Activated effector memory CD4-positive, alpha-beta T cell treated with Interleukin-2 at 50 U/mL for 16 hours (primary cell): ENCODE results near the gene RAB24.

ENCODE experiments used
- DNase-seq: peaks from one replicate; pipeline ENCODE4 v3.0.0-alpha.2; 2020

Gene RAB24

DNA sequence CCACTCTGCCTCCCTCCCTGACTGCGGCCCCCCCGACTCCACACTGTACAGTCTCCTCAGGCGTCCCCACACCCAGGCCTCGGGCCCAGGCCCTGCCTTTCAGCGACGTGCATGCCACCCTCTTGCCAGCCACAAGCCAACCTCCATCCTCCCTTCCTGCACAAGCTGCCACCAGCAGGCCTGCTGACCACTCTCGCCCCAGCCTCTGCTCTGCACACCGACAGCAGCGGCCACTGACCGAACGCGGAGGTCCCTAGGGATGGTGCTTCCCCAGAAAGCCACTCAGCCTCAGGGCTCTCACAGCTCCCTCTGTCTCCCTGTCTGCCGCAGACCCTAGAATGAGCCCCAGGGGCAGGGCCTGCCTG, 29.4 kb upstream of the RAB24 start:
- no peak for DNase-seq

DNA sequence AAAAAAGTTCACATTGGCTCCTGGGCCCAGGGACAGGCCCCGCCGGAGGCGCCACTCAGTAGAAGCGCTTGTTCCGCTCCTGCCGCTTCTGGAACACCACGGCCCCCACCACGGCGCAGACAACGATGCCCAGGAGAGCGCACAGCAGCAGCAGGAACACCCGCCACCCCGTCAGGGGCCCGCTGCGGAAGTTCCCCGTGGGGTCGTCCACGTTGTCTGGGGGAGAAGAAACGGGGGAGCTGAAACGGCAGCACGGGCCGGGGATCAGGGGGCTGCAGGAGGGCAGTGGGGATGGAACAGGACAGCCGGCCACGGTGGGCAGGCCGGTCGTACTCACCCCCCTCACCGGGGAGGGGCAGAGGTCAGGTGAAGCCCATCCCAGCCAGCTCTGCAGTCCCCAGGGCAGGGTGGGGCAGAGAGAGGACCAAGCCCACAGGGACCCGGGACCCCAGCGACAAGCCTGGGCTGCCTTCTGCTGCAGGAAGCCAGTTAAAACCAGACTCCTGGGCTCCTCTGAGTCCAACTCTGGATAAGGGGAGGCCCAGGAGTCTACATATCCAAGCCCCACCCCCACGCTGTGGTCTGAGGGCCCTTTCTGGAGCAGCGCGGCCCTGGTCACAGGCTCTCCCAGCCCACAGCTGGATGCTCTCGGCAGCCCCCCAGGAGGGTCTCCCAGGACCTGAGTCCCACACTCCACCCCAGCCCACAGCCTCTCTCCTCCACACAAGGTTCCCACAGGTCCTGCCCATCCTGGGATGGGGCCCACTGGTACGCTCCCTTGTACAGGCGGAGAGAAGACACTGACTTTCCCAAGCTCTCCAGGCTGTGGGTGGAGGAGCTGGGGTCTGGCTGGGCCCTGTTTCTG, 28.7 kb upstream of the RAB24 start:
- DNase-seq: no peak

DNA sequence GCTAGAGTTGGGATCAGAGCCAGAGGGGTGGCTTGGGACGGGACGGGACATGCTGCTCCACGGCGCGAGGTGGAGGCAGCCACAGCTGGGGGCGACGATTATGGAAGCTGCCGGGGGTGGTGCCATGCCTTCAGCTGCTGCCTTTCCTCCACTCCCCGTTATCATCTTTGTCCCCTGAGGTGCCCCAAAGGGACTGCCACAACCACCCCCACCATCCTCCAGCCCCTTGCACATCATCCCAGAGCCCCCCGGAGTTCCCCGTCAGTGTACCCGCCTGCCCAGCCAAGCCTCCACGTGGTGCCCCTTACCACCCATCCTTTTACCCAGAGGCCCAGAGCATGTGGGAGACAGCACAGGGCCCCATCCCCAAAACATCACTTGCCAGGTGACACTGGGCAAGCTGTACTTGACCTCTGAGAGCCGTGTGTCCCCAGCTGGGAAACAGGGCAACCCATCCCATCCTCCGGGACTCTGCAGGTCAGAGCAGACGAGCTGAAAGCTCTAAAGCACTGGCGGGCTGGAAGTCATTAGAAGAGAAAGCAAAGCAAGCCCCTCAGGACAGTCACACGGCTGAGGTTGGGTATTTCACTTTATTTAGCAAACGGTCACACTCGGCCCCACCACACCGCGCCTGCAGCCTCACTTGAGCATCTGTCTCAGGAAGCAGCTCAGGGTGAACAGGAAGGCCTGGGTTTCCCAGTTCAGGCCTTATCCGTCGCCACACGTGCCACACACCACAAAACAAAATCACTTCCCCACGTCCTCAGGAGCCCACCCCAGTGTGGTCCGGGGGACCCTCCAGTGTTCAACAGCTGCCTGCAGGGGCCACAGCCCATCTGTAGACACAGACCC, 27.7 kb upstream of the RAB24 start:
- DNase-seq: no peak

- DNase-seq: no peak
Observed at GRCh38 chr5:177329883-177330282, 26.4 kb upstream of the RAB24 start.

GRCh38 chr5:177328545-177329231, 25.2 kb upstream of the RAB24 start:
- DNase-seq: no peak

DNA sequence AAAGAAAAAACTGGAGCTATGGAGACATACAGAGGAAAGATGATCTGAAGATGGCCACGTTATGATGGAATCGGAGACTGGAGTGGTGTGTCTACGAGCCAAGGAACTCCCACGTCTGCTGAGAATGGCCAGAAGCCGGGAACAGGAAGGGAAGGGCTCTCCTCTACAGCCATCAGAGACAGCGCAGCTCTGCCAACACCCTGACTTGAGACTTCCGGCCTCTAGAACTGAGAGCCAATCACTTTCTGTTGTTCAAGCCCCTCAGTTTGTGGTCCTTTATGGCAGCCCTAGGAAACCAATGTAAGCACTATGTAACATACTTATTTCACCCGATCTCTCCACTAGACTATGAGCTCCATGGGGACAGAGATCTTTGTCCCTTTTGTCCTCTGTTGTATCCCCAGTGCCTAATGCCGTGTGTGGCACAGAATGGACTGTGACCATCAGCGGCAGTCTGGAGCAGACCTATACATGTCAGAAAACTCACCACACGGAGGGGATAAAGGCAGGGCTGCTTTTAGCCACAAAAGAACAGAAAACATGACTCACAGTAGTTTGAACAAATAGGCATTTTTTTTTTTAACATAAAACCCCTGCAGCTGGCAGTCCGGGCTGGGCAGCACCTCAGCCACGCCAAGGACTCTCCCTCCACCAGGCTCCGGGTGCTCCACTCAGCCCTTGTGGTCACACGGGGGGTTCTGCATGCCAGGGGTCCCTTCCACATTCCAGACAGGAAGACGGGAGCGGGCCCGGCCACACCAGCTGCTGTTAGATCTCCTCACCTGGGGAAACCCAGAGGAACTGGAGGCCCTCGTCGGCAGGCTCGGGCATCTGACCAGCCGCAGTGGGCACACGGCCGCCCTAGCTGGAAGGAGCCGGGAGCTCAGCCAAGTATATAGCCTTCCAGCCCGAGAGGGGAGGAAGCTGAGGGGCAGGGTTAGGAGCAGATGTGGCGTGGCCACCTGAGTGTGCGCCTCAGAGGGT, 24.3 kb upstream of the RAB24 start:
- DNase-seq: no peak

DNA sequence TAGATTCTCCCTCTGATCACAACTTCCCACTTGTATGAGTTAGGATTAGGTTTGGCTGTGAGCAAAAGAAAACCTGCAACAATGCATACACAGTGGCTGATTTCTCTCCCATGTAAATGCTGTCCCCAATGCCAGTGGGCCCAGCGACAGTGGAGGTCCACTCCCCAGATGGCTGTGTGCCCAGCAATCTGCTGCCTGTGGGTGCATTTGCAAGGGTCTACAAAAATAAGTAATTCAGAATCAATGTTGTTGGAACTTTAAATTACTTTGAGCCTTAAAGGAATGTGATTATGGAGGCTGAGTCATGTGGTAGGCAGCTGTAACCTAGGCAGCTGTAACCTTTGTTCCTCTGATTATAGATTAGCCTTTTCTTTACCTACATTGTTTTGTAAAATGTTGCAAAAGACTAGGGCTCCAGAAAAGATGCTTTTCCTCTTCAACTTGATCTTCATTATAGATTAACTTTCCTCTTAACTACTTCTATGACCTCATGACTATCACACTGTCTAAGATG, 22.4 kb upstream of the RAB24 start:
- no peak for DNase-seq

GRCh38 chr5:177320879-177321278, 17.4 kb upstream of the RAB24 start:
- no peak for DNase-seq

- no peak for DNase-seq
Observed at GRCh38 chr5:177319913-177320588, 16.5 kb upstream of the RAB24 start.

GRCh38 chr5:177317959-177318377, 14.4 kb upstream of the RAB24 start:
- peak; percentile 63 for DNase-seq

DNA sequence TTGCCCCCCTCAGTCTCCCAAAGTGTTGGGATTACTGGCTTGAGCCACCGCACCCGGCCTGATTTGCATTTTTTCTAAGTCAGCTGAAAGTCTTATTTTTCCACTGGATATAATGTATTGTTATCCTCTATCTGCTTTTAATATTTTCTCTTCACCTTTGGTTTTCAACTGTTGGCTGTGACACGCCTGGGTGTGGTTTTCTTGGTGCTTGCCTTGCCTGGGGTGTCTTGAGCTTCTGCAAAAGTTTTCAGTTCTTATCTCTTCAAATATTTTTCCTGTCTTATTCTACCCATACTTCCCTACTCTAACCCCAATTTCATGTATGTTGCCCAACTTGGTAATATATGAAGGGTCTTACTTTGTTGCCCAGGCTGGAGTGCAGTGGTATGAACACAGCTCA, 12.5 kb upstream of the RAB24 start:
- DNase-seq: no peak

DNA sequence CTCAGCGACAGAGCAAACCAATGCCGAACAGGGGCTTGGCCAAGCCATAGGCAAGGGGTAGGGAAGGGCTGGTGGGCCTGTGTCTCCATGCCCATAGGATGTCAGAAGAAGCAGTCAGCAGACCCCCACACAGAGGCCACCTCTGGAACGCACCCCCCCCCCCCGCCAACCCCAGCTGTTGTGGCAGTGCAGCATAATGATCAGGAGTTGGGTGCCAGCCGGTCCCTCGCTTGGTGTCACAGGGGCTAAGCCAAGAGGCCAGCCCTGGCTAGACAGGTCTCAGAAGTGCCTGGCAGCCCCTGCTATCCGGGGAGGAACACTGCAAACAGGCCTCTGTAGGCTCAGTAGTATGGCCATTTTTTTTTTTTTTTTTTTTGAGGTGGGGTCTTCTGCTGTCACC, 11.9 kb upstream of the RAB24 start:
- no peak for DNase-seq

GRCh38 chr5:177314376-177315342, 11.1 kb upstream of the RAB24 start:
- DNase-seq: no peak

DNA sequence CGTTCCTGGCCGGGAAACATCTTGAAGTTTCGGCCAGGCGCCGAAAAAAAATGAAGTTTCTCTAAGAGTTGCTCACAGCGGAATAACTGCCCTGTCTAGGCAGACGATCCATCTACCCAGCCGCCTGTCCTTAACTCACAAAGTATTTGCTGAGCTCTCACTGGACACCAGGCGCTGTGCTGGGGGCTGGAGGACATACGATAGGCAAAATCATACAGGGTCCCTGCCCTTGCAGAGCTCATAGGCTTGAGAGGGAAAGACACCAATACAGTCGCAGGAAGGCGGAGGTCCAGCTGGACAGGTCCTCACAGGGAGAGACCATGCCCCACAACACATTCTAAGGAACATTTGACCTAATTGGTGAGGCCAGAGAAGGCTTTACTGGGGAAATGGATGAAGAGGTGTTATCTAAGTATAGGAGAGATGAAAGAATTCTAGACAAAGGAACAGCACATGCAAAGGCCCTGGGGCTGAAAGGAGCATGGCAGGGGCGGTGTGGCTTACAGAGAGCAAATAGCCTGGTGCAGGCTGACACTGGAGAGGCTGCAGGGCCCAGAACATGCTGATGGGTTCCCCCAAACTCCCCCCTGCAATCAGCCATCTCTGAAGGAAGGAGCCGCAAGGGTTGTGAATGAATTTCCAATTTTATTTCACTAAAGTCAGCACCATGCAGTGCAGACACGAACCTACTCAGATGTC, 10.2 kb upstream of the RAB24 start:
- no peak for DNase-seq

DNA sequence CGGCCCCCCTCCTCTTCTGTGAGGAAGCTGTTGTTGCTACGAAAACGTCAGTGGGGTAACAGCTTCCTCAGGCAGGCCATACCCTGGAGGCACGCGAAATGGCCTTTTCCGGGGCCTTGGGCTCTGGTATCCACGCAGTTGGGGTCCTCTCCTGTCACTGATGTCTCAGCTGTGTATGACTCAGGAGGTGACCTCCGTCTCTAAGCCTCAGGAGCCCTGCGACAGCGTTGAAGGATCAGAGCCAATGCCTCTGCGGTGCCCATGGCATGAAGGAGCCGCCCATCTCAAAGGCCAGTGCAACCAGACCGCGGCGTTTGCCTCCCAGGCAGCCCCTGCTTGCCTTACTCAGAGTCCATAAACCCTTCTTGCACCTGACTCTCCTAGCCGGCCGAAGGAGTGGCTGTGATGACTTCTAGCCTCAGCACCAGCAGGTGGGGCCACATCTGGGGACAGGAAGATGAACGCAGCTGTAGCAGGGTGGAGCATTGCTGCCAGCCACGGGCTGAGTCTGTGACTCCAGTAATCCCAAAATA, 9.2 kb upstream of the RAB24 start:
- no peak for DNase-seq

- peak; percentile 91 for DNase-seq
Observed at GRCh38 chr5:177311723-177312648, 8.5 kb upstream of the RAB24 start, which contains the start of gene MXD3. Gene MXD3, minus strand, starts transcription at chr5:177311898. Its CDS starts 68 bp downstream, at chr5:177311830.

DNA sequence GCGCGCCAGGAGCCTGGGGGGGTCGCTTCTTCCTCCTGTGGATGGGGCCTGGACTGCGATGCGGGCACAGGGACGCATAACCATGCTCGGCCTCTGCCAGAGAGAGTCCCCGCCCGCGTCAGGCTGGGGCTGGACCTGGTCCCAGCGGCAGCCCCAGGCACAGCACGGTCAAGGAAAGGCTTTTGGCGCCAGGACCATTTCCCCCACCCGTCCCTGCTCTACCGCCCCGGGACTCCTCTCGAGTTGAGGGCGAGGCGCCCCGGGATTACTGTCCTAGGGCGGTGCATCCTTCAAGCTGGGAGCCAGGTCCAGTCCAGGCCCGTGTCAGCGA, 7.8 kb upstream of the RAB24 start:
- DNase-seq: no peak

DNA sequence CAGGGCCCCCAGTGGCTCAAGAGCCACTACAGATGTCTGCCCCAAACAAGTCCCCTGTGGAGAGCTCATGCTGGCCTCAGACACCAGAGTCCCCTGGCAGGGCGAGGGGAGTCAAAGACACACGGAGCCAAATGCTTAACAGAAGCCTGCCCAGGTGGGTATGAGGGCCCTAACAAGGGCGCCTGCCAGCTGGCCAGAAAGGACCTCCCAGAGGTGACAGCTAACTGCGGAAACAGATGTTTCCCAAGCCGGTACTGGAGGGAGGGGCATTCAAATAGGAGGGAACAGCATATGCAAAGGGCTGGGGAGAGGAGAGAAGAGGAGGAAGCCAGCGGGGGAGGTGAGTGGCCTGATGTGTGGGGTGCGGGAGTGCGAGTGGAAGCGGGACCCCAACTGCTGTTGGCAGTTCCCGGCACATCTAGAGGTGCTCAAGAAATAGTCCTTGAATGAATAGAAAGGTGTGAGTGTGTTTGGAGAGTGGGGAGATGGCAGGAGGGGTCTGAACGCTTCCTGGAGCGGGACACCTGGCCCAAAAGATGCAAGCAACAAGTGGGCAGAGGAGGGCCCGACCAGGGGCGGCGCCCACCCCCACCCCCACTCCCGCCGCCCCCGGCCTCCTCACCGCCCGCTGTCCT, 7.4 kb upstream of the RAB24 start:
- DNase-seq: no peak
